NB4 (cell line): Measurements from ENCODE around the gene LANCL1.
A peak's percentile ranks its signal among the peaks of the same experiment; 100 is the strongest.

Source experiments
- DNase-seq: peaks from one replicate; pipeline ENCODE4 v3.0.0; 2010; ENCODE audit warnings: low read depth
- H3K4me3 ChIP-seq: one replicate; pipeline ENCODE4 v1.5.1; 2011; ENCODE audit warnings: mild to moderate bottlenecking, low read depth, low read length, moderate library complexity
- MYC ChIP-seq: IDR thresholded peaks from 2 replicates; pipeline ENCODE4 v1.6.1; 2011; ENCODE audit warnings: low read depth, low read length
- POLR2A ChIP-seq: IDR thresholded peaks from 2 replicates; pipeline ENCODE4 v1.6.1; 2011; ENCODE audit warnings: mild to moderate bottlenecking; ENCODE audit not compliant: insufficient read length; ENCODE audit errors: extremely low read depth
- TF ChIP-seq, protein P1 (sequence below): IDR thresholded peaks from one replicate; pipeline ENCODE4 v1.5.1; 2012; ENCODE audit warnings: low read depth, low read length
- TF ChIP-seq, protein P2 (sequence below): IDR thresholded peaks from 2 replicates; pipeline ENCODE4 v1.6.1; 2011; ENCODE audit warnings: low read depth, low read length

Gene LANCL1

DNA sequence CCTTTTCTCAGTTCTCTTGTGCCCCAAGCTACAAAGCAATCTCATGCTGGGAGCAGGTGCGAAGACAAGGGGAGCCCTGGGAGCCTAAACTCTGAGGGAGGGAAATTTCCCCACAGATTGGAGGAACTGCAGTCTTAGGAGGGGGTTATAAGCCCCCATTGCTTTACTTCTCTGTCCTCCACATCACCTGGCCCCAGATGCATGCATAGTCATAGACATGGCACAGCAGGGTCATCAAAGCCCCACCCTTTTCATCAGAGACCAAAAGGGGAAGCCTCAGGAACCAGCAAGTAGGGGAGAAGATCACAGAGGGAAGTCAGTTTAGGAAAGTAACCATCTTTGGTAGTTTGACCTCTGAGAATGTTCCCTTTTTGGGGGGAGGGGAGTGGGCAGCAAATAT, 33.7 kb downstream of the LANCL1 start:
- TF ChIP-seq MYC (no peak), POLR2A (no peak)
- TF ChIP-seq, protein P1, sequence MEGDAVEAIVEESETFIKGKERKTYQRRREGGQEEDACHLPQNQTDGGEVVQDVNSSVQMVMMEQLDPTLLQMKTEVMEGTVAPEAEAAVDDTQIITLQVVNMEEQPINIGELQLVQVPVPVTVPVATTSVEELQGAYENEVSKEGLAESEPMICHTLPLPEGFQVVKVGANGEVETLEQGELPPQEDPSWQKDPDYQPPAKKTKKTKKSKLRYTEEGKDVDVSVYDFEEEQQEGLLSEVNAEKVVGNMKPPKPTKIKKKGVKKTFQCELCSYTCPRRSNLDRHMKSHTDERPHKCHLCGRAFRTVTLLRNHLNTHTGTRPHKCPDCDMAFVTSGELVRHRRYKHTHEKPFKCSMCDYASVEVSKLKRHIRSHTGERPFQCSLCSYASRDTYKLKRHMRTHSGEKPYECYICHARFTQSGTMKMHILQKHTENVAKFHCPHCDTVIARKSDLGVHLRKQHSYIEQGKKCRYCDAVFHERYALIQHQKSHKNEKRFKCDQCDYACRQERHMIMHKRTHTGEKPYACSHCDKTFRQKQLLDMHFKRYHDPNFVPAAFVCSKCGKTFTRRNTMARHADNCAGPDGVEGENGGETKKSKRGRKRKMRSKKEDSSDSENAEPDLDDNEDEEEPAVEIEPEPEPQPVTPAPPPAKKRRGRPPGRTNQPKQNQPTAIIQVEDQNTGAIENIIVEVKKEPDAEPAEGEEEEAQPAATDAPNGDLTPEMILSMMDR: no peak
- TF ChIP-seq, protein P2, sequence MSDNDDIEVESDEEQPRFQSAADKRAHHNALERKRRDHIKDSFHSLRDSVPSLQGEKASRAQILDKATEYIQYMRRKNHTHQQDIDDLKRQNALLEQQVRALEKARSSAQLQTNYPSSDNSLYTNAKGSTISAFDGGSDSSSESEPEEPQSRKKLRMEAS: no peak
- H3K4me3 ChIP-seq: no peak overlapping the region
- DNase-seq: peak; percentile 21

DNA sequence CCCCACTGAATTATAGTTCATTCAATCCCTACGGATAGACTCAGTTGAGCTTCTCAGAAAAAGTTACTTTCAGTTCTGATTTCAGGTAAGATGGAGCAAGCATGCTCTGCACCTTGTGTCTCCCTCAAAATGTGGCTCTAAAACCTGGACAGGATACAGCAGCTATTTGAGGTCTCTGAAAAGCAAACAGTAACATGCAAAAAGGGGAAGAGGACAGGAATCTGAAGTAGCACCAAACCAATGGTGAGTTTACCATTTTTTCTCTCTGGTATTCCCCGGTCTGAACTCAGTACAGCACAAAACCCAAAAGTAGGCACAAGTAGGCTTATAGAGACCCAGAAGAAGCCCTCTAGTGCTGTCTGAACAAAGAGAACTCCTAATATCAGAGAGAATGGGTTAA, 34.1 kb downstream of the LANCL1 start:
- DNase-seq: no peak
- H3K4me3 ChIP-seq: no peak overlapping the region
- TF ChIP-seq, protein P2: no peak
- TF ChIP-seq POLR2A (no peak), MYC (no peak)
- TF ChIP-seq, protein P1: no peak

DNA sequence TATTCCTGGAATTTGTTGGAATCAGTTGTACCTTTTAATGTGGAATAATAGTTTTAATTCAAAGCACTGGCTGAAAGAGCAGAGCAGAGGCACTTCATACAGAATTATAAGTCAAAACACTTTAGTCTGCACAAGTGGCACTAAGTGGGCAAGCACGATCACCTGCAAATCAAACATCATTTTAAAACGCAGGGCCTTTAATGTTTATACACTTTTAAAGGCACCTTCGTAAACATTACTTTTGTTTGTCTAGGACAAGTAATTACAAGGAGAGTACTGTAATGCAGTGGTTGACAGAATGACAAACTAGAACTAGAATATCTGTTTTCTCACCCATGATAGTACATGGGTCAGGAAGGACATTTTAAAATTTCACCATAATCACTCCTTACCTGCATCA, 36.4 kb downstream of the LANCL1 start:
- TF ChIP-seq, protein P2: no peak
- TF ChIP-seq, protein P1: no peak
- TF ChIP-seq POLR2A: no peak
- no peak for TF ChIP-seq MYC
- H3K4me3 ChIP-seq: no peak overlapping the region
- DNase-seq: no peak

DNA sequence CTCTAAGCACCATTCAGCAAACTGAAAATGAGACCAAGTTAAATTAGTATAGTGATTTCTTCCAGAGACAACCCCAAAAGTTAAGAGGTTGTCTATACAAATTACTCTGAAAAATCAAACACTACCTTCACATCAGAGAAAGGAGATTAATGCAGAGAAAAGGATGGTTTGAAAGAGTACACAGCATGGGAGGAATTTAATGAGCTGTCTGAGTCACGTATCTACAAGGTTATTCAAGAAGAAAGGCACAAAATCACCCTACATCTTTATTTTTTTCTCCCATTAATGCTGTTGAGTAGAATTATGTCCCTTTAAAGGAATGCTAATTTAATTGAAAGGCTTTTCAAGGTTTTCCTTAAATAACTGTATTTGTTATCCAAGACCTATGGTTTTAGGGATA, 41.1 kb downstream of the LANCL1 start:
- TF ChIP-seq, protein P1: no peak
- no peak for TF ChIP-seq MYC
- TF ChIP-seq, protein P2: no peak
- TF ChIP-seq POLR2A: no peak
- H3K4me3 ChIP-seq: no peak overlapping the region
- DNase-seq: no peak

DNA sequence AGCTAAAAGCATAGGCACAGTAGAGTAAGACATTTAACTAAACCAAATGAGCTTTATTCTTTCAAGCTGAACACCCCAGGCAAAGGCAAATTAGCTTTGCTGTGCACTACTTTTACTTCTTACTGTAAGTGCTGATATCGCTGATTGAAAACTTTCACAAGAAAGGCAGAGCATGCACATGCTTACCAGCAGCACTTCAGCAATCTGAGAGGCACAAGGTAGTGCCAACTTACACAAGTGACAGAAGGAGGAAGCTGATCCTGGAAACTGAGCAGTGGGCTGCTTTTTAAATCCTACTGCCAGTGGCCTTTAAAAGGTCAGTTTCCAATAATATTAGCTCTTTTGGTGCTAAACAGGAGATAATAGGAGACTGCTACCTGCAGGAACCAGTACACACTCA, 43.9 kb downstream of the LANCL1 start:
- no peak overlapping the region for H3K4me3 ChIP-seq
- TF ChIP-seq MYC (no peak), POLR2A (no peak)
- TF ChIP-seq, protein P1: no peak
- TF ChIP-seq, protein P2: no peak
- DNase-seq: no peak
